ENCODE measurements around the gene FBXW5.

FBXW5 gene

DNA sequence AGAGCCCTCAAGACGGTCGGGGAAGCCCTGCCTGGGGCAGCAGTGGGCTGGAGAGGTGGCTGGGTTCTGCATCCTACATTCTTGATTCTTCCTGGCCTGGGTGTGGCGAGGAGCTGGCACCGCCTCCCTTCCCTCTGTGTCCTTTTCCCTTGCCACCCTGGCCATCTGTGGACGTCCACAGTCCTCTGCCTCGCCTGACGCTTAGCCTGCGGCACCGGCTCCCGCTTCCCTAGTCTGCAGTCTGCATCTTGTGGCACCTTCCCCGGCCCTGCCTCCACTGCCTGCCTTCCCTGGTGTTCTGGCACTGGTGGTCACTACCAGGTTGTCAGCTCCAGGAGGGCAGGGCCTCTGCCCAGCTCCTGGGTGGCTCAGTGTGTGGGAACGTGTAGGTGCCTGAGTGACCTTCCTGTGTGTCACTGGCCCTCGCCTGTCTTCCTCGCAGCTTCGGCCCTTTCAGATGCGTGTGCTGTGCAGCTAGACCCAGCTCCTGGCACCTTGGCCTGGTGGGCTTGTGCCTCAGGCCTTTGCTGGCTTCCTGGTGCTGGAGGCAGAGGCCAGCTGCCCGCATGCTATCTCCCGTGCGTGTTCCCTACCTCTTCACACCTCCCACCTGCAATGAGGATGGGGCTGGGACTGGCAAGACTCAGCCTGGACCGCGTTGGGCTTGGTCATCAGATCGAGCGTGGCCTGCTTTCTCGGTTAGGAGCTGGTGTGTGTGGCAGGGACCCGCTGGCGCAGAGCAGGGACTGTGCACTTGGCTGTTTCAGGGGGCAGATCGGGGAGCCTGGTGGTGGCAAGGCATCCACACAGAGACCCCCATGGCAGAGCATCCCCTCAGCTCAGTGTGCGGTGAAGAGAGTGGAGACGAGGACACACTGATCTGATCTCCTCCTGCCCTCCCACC, 37.3 kb downstream of the FBXW5 start:
- DNase-seq, result no peak

- DNase-seq, result no peak
These were observed 38.3 kb downstream of the FBXW5 start for GRCh38 chr9:136906266-136906665.

GRCh38 chr9:136903041-136903554, 41.4 kb downstream of the FBXW5 start:
- DNase-seq, result no peak

GRCh38 chr9:136902259-136902821, 42.2 kb downstream of the FBXW5 start:
- peak; percentile 77 to 90 for DNase-seq

DNA sequence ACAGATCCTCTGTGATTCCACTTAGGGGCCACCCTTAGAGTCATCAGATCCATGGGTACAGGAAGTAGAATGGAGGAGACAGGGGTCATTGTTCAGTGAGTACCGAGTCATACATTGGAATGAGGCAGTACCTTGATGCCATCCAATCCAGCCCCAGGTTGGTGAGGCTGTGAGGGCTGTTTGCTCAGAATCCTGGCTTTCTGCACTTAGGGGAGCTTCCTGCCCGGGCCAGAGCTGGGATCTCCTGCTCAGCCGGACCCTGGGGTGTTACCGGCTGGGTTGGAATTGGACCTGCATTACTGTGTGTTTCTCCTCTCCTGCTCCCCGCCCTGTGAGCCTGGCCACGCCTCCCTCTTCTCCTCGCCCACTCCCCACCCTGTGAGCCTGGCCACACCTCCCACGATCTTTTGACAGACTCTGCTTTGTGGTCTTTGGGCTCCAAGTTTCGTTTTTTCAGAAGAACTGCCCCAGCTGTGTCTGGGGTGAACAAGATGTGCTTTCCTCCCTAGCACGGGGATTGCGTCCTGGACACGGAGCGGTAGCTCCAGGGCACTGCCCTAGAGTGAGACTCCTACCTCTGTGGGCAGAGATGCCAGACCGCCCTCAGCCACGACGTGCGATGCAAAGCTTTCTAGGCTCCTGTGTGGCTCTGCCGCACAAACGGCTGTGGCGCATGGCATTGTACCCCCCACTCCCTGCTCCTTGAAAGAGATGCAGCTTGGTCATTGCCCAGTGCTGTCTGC, 42.9 kb downstream of the FBXW5 start:
- peak; percentile 71 to 87 for DNase-seq

GRCh38 chr9:136900988-136901515, 43.5 kb downstream of the FBXW5 start:
- DNase-seq, result no peak

GRCh38 chr9:136900556-136900955, 44.0 kb downstream of the FBXW5 start:
- no peak for DNase-seq

DNA sequence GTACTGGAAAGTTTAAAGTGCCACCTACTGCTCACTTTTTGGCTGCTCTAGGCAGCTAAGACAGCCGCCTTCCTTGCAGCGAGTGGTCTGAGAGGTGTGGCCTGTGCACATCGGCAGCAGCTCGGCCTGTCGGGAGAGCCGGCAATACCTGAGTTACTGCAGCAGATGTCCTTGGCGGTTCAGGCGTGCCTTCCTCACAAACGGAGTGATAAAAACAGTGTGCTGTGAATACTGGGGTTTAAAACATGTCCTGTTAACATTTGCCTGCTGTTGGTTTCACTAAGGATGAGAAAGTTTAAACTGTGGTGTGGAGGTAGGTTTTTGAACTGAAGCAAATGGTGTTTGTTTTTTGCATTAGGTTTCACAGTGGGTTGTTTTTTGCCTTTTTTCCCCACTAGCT, 45.3 kb downstream of the FBXW5 start:
- no peak for DNase-seq

GRCh38 chr9:136898483-136899100, 45.9 kb downstream of the FBXW5 start:
- no peak for DNase-seq

- DNase-seq, result no peak
These were observed 48.5 kb downstream of the FBXW5 start for GRCh38 chr9:136896027-136896426.

- DNase-seq, result no peak
These were observed 53.9 kb downstream of the FBXW5 start for GRCh38 chr9:136890661-136891060.
